Stimulated activated CD8-positive, alpha-beta memory T cell treated with anti-CD3 and anti-CD28 coated beads, Interleukin-7, amount 100 ng/mL, for 1 hour (primary cell): ENCODE results near the gene SPPL2B.
"Not testable (repeated sequence)": the region's sequence is repeated elsewhere in the genome, so short reads cannot be mapped to it uniquely, and the experiment has no call there.

Experiments
- DNase-seq, 2 donors: peaks; one replicate each; pipeline ENCODE4 v3.0.0-alpha.2; 2020; ENCODE audit warnings: low read depth in 2 of 2

Gene SPPL2B

DNA sequence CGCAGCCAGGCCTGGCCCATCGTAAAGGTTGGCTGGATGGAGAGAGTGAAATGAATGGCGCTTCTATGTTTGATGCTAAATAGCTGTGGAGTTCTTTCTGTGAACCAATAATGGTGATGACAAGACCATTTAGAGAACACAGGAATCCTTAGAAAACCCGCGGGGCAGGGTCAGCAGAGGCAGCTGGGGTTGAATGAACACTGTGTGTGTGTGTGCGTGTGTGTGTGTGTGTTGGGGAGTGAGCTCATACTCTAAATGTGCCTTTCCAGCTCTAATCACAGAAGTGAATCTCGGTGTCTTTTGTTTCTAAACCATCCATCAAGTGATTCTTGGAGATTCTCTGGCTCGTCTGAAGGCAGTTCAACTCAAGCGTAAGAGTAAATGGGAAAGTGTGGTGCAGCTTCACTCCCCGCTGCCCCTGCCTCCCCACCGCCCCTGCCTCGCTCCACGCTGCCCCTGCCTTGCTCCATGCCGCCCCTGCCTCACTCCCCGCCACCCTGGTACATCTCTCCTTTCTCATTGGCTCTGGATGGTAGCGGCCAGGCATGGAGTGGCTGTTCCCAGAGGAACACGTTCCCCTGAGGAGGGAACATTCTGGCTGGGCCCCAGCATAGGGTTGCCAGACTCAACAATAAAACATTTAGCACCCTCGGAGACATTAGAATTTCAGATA lies 52.8 kb downstream of the SPPL2B start:
- DNase-seq: no peak

DNA sequence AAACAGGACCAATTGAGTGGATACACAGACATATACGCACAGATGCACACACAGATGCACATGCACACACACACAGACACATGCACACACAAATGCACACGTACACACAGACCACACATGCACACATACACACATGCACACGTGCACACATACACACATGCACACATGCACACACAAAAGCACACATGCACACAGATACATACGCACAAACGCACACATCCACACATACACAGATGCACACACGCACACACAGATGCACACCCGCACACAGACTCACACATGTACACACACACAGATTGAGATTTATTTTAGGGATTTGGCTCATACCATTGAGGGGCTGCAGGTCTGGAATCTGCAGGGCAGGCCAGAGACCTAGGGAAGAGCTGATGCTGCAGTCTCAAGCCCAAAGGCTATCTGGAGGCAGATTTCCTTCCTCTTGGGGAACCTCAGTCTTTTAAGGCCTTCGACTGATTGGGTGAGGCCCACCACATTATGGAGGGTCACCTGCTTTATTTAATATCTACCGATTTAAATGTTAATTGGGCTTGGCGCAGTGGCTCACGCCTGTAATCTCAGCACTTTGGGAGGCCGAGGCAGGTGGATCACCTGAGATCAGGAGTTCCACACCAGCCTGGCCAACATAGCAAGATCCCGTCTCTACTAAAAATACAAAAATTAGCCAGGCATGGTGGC lies 54.2 kb downstream of the SPPL2B start:
- DNase-seq: no peak

DNA sequence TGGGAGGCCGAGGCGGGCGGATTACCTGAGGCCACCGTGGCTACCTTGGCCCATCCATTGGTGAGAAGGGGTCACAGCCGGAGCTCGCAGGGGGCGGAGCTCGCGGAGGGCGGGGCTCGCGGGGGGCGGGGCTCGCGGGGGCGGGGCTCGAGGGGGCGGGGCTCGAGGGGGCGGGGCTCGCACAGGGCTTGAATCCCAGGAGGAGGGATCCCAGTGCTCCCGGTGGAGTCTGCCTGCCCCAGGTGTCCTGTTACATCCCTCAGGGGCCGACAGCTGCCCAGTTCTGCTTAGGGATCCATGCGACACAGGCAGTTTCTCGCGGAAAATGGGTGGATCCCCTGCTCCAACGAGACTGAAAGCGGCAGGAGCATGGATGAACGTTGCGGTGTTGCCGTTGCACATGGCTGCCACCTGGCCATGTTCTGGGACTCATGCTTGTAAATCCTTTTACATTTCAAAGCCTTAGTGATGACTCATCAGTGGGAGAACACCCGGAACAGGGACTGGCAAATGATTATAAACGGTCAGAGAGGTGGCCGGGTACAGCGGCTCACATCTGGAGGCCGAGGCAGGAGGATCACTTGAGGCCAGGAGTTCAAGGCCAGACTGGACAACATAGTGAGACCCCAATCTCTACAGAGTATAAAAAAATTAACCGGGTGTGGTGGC lies 56.7 kb downstream of the SPPL2B start:
- DNase-seq: no peak

DNA sequence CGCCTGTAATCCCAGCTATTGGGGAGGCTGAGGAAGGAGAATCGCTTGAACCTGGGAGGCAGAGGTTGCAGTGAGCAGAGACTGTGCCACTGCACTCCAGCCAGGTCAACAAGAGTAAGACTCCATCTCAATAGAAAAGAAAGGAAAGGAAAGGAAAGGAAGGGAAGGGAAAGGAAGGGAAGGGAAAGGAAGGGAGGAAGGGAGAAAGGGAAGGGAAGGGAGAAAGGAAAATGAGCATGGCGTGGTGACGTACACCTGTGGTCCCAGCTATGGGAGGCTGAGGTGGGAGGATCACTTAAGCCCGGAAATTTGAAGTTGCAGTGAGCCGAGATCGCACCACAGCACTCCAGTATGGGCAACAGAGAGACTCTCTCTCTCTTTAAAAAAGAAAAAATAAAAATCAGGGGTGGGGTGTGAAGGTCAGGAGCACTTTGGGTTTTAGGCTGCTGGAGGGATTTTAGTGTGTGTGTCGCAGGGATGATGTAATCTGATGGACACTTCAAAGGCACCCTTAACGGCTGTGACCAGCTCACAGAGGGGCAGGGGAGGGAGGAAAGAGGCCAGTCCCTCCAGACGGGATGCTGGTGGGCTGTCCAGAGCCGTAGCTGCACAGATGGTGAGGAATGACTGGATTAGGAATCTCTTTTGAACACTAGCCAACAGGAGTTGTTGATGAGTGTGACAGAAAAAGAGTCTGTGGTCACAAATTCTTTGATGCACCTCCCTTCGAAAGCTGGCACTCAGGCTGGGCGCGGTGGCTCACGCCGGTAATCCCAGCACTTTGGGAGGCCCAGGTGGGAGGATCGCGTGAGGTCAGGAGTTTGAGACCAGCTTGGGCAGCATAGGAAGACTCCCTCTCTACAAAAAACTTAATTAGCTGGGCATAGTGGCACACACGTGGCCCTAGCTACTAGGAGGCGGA lies 59.1 kb downstream of the SPPL2B start:
- no peak for DNase-seq

DNA sequence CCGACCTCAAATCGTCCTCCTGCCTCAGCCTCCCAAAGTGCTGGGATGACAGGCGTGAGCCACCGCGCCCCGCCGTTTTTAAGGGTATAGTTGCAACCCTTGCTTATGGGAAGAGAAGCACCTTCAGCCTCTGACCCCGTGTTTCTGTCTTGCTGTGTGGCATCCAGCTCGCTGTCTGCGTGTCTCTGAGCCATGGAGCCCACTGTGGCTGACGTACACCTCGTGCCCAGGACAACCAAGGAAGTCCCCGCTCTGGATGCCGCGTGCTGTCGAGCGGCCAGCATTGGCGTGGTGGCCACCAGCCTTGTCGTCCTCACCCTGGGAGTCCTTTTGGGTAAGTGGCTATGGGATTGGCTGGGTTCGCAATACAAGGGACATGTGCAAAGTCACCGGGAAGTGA lies 61.1 kb downstream of the SPPL2B start:
- DNase-seq: no peak

DNA sequence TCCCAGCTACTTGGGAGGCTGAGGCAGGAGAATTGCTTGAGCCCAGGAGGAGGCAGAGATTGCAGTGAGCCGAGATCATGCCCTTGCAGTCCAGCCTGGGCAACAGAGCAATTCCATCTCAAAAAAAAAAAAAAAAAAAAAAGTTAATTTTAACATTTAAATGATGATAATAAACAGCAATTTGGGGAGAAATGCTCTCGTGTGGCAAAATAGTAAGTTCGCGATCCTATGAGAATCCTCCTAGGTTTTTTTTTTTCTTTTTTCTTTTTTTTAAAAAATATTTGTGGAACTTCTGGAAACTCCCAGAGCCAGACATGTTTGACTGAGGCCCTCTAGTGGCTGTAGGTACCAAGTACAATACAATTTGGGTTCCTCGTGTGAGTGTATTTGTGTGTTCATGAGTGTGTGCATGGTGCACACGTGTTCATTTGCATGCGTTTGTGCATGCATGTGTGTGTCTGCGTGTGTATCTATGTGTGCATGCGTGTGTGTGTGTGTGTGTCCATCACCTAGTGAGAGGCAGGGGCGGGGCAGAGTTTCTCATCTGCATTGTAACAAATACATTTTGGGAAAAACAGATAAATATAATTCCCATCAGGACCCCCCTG lies 62.7 kb downstream of the SPPL2B start:
- peak in 1 of 2 donors; percentile 13 for DNase-seq

DNA sequence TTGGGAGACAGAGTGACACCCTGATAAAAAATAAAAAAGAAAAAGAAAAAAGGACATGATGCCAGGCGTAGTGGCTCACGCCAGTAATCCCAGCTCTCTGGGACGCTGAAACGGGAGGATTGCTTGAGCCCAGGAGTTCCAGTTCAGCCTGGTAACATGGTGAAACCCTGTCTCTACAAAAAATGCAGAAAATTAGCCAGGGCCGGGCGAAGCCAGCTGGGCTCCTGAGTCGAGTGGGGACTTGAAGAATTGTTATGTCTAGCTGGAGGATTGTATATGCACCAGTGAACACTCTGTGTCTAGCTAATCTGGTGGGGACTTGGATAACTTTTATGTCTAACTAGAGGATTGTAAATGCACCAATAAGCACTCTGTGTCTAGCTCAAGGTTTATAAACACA lies 63.9 kb downstream of the SPPL2B start:
- no peak for DNase-seq

DNA sequence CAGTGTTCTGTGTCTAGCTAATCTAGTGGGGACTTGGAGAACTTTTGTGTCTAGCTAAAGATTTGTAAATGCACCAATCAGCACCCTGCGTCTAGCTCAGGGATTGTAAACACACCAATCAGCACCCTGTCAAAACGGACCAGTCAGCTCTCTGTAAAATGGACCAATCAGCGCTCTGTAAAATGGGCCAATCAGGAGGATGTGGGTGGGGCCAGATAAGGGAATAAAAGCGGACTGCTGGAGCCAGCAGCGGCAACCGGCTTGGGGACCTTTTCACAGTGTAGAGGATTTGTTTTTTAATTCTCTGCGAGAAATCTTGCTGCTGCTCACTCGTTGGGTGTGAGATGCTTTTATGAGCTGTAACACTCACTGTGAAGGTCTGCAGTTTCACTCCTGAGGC lies 64.4 kb downstream of the SPPL2B start:
- not testable (repeated sequence) for DNase-seq

DNA sequence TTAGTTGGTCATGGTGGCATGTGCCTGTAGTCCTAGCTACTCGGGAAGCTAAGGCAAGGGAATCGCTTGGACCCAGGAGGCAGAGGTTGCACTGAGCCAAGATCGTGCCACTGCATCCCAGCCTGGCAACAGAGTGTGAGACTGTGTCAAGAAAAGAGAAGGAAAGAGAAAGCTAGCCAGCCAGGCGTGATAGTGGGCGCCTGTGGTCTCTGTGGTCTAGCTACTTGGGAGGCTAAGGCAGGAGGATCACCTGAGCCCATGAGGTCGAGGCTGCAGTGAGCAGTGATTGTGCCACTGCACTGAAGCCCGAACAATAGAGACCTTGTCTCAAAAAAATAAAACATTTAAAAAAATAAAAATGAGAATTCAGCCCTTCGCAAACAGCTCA lies 65.6 kb downstream of the SPPL2B start:
- DNase-seq: no peak

DNA sequence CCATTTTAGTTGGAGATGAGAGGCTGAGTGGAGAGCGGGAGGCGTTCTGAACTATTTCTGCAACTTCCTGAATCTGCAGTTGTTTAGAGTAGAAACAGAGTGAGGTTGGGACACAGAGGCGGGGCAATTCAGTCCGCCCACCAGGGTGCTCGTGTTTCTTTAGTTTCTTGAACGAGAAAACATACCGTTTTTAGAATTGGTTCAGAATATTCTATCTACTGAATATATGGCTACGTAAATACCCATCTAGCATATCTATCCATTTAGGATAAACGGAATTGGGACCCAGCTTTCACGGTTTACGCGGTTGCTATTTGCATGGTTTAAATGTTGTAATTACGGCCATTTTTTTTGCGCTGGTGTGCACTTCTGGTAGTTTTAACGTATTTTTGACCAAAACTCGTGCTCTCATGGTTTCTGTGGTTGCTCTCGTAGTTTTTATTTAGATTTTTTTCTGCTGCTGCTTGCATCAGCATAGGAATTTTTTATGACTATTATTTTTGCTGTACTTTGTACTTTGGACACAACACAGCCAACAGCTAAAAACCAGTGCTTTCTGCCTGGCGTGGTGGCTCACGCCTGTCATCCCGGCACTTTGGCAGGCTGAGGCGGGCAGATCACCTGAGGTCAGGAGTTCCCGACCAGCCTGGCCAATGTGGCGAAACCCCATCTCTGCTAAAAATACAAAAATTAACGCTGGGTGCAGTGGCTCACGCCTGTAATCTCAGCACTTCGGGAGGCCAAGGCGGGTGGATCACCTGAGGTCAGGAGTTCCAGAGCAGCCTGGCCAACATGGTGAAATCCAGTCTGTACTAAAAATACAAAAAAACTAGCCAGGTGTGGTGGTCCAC lies 66.2 kb downstream of the SPPL2B start:
- no peak for DNase-seq

DNA sequence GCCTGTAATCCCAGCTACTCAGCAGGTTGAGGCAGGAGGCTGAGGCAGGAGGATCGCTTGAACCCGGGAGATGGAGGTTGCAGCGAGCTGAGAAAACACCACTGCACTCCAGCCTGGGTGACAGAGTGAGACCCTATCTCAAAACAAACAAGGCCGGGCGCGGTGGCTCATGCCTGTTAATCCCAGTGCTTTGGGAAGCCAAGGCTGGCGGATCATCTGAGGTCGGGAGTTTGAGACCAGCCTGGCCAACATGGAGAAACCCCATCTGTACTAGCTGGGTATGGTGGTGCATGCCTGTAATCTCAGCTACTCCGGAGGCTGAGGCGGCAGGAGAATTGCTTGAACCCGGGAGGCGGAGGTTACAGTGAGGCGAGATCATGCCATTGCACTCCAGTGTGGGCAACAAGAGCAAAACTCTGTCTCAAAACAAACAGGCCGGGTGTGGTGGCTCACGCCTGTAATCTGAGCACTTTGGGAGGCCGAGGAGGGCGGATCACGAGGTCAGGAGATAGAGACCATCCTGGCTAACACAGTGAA lies 66.9 kb downstream of the SPPL2B start:
- not testable (repeated sequence) for DNase-seq

DNA sequence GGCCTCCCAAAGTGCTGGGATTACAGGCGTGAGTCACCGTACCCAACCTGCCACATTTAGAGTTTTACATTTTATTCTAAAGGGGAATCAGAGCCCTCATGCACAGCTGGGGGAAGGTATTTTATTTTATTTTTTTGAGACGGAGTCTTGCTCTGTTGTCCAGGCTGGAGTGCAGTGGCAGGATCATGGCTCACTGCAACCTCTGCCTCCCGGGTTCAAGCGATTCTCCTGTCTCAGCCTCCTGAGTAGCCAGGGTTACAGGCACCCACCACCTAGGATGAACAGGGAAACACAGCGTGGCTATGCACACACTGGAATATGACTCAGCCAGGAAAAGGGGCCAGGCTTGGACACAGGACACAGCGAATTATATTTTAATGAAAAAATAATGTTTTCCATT lies 68.7 kb downstream of the SPPL2B start:
- not testable (repeated sequence) for DNase-seq

DNA sequence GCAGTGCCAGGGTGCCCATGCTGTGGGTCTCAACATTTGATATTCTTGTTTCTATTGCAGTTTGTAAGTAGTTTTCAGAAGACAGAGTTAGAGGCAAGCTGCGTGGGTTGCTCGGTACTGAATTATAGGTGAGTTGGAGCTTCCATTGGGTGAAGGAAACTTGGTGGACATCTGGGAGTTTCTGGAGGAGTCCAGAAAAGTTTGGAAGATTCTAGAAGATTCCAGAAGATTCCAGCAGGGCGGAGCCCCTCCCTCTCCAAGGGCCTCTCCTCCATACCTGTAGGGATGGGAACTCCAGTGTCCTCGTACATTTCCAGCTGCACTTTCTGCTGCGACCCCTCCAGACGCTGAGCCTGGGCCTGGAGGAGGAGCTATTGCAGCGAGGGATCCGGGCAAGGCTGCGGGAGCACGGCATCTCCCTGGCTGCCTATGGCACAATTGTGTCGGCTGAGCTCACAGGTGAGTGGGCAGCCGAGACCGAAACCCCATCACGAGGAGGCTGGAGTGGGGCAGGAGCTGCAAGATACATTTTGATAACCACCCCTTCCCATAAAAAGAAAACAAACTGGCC lies 70.3 kb downstream of the SPPL2B start:
- DNase-seq: no peak

DNA sequence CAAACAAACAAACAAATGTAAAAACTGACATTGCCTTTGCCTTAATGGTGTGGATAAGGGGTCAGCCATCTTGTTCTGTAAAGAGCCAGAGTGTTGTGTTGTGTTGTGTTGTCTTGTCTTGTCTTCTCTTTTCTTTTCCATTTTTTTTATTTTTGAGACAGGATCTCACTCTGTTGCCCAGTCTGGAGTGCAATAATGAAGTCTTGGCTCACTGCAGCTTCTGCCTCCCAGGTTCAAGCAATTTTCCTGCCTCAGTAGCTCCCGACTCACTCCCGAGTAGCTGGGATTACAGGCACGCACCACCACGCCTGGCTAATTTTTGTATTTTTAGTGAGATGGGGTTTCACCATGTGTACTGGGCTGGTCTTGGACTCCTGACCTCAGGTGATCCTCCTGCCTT lies 71.1 kb downstream of the SPPL2B start:
- no peak for DNase-seq
